GM04503 (cell line): Measurements from ENCODE around the gene PLA2G5.

Experiments
- DNase-seq: peaks from one replicate; pipeline ENCODE4 v3.0.0-alpha.2; 2012; ENCODE audit warnings: low read depth

The PLA2G5 gene

DNA sequence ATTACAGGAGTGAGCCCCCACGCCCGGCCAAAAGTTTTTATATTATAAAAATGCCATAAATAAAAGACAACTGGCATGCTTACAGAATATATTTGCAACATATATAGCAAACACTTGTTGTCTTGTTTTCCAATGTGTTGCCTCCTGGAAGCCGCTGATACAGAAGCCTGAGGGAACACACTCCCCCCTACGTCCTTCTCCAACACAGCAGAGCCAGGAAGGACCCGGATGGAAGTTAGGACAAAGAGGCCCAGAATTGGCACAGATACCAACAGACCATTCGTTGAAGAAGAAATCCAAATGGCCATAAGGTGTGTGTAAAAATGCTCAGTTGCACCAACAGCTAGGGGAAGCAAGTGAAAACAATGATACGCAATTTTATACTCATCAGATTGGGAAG lies 1.3 kb upstream of the PLA2G5 start:
- DNase-seq = no peak

DNA sequence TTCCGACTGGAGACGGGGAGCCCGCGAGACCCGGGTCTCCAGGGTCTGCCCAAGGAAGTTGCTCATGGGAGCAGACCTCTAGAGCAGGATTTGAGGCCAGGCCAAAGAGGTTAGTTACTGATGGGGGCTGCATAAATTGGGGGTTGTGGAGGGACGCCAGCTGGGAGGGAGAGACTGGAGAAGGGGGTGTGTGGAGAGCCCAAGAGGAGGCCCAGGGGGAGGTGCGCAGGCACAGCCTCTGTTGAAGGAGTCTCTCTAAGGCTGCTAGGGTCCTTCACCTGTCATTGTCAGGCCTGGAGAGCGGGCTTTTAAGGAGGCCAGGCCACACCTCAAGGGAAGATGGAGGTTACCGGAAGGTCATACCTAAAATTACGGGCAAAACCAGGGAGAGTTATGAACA lies 363 bp downstream of the PLA2G5 start:
- no peak for DNase-seq

DNA sequence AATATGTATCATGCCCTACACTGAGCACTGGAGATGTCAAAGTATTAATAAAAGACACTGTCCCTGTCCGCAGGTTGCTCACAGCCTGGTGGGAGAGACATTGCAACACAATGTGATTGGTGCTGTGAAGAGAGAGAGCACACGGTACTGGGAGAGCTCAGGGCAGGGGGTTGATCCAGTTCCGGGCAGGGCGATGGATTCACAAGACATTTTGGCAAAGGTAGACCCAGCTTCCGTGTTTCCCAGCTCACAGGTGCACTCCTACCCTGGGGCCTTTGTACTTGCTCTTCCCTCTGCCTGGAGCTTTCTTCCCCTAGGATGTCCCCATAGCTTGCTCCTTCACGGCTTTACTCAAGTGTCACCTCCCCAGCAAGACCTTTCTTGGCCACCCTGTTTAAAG lies 1.4 kb downstream of the PLA2G5 start:
- DNase-seq = no peak

DNA sequence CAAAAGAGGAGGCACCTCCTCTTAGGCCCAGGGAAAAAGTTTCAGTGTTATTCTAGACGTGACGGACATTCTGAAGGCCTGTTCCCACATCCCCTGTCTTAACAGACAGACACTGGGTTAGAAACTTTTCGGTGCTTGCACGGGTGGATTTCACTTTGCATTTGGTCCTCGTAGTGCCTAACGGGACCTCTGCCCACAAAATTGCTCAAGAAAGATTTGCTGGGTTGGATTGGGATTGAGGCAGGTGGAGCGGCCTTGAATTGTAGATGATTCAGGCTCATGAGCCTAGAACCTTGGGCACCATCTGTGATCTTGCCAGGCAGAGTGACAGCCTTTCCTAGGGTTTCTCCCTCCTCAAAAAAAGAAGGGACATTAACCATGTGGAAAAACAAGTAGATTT lies 2.8 kb downstream of the PLA2G5 start:
- no peak for DNase-seq

DNA sequence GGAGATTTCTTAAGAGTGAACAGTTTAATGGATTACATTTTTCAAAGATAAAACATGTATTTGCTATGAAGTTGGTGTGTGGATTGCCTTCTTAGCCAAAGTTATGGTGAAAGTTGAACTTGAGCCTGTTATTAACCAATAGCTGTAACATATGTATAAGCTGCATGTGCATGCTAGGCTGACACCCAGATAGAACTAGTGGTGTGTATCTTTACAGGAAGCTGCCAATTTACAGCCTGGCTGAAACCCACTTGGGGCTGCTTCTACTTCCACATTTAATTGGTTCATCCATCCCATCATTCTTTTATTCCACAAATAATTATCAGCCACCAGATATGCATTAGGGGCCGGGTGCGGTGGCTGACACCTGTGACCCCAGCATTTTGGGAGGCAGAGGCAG lies 3.3 kb downstream of the PLA2G5 start:
- DNase-seq = no peak

DNA sequence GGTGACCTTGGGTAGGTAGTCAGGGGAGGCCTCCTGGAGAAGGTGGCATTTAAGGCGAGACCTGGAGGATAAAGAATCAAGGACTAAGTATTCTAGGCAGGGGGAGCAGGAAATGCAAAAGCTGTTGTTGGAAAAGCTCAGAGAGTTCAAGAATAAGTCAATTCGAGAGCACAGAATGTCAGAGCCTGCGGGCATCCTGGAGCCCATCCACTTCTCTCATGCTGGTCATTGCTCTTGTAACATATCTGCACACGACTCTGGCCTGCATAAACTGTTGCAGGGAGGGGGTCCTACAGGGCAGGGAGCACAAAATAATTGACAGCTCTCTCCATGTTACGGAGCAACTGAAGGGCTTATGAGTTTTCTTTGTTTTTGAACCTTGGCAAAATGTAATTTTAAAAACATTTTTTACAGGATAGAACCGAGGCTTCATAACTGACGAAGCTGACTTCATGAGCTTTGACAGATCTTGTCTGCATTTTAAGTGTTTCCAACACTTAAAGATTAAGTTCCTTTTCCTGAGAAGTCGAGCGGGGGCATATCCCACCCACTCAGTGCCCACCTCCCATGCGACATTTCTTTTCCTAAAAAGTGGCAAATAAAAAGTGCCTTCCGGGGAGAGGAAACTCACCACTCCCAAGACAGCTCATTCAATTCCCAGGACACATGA lies 4.2 kb downstream of the PLA2G5 start:
- no peak for DNase-seq

DNA sequence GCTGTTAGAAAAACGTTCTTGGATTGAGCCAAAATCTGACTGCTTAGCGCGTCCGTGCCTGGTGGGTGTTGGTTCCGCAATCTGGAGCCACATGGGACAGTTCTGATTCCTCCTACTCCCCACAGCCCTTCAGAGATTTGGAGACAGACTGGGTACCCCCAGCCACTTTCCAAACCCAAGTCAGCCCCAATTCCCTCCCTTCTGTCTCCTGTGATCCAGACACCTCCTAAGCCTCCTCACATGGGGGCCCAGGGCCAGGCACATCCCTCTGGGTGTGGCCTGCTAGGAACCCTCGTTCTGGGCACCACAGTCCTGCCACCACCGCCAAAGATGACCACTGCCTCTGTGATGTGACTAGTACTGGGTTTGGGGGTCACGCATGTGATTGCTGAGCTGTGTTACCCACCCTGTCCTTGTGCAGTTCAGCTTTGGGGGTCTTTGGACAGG lies 4.8 kb downstream of the PLA2G5 start:
- no peak for DNase-seq

DNA sequence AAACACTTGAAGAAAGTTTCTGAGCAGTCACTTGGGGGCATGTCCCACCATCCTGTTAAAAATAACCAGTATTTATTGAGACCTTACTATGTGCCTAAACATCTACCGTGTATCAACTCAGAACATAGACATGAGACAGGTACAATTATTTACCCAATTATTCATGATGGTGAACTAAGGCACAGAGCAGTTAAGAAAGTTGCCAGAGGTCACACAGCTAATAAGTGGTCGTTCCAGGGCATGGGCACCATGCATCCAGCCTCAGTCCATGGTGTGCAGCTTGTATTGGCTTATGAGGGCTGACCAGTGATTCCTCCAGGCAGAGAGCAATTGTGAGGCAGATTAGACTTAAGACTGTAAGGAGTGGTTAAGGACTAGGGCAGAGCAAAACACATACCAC lies 5.4 kb downstream of the PLA2G5 start:
- no peak for DNase-seq

DNA sequence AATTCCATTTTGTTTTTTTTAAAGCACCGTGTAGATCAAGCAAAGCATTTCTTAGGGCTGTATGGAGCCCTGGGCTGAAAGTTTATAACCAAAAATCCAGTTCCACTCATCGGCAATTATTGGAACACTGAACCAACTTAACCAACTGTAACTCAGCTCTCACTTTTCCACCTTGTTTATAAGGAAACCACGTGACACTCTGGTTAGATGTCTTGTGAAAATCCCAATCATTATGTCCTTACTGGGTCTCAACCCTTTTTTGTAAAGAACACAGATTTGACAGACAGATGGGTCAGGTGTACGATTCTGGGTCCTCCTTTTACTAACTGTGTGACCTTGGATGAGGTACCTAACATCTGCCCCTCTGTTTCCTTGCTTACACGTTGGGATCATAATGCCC lies 6.2 kb downstream of the PLA2G5 start:
- no peak for DNase-seq

DNA sequence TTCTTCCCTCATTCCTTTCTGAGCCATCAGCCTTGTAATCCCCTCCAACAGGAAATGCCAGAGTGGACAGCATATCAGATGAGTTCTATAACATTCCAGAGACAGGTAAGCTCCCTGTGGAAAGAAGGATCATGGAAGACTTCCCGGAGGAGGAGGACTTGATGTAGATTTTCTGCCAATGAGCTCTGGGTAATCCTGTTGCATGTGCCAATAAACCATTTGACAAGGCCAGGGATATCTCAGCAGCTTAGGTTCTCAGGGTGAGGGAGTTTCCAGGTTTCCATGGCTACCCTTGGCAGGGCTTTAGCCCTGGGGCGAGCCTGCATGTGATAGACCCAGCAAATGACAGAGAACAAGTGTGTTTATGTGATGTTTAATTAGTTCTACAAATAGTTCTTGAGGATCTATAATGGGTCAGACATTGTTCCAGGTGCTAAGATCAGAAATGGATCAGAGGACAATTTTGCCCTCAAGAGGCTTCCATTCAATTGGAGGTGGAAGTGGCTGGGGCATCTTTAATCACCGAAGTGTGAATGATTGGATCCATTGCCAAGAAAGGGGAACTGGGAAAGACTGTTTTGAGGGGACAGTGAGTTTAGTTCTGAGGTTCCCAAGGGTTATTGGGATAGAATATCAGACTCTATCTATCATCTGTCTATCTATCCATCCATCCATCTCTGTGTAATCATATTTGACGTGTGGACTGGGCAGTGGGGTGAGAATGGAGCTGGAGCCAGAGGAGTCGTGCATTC lies 6.9 kb downstream of the PLA2G5 start:
- no peak for DNase-seq

DNA sequence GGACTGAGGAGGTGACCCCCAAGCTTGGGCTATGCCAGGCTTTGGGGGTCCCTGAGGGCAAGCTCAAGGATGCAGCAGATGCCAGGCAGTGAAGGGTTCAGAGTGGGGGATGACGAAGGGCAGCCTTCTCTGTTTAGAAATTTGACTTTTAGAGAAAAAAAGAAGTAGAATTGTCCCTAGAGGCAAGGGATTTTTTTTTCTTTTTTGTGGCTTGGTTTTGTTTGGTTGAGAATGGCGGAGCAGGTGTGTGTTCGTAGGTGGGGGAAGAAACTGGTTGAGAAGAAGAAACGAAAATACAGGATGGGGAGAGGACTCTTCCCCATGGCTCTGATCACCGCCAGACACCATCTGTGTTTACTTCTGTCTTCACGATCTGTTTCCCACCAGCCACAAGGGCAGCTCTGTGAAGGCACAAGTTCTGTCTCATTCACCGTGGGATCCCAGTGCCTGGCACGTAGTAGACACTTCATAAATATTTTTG lies 8.2 kb downstream of the PLA2G5 start:
- DNase-seq = no peak

DNA sequence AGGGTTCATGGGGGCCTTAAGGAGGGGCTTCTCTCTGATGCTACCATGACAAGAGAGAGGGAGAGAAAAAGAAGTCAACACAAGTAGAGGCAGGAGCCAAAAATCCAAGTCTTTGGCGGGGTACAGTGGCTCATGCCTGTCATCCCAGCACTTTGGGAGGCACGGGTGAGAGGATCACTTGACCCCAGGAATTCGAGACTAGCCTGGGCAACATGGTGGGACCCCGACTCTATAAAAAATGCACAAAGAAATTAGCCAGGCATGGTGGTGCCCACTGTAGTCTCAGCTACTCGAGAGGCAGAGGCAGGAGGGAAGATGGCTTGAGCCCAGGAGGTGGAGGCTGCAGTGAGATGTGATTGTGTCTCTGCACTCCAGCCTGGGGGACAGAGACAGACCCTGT lies 8.7 kb downstream of the PLA2G5 start:
- DNase-seq = no peak

DNA sequence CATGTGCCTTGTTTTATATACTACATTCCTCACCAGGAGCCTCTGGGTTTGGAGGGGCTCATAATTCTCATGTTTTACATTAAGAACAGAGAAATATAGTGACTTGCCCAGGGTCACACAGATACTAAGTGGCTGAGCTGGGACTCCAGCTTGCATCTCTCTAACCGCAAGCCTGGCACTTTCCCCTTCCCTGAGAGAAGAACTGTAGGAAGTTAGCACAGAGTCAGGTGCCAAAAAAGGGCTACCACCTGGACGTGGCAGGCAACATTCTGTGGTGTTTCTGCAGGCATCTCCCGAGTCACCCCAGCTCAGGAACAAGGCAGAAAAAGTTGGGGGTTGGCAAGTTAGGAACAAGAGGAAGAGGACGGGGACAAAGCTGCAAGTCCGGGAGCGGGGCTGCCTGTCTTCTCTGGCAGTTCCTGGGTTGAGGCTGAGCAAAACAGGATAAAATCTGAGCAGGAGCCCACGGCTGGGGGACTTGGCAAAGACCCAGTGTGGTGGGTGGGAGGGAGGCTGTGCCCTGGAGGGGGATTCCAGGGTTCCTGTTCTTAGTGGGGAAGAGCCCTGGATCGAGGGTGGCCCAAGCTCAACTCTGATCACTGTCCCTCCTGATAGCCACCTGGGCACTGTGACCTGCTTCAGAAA lies 9.8 kb downstream of the PLA2G5 start:
- no peak for DNase-seq

DNA sequence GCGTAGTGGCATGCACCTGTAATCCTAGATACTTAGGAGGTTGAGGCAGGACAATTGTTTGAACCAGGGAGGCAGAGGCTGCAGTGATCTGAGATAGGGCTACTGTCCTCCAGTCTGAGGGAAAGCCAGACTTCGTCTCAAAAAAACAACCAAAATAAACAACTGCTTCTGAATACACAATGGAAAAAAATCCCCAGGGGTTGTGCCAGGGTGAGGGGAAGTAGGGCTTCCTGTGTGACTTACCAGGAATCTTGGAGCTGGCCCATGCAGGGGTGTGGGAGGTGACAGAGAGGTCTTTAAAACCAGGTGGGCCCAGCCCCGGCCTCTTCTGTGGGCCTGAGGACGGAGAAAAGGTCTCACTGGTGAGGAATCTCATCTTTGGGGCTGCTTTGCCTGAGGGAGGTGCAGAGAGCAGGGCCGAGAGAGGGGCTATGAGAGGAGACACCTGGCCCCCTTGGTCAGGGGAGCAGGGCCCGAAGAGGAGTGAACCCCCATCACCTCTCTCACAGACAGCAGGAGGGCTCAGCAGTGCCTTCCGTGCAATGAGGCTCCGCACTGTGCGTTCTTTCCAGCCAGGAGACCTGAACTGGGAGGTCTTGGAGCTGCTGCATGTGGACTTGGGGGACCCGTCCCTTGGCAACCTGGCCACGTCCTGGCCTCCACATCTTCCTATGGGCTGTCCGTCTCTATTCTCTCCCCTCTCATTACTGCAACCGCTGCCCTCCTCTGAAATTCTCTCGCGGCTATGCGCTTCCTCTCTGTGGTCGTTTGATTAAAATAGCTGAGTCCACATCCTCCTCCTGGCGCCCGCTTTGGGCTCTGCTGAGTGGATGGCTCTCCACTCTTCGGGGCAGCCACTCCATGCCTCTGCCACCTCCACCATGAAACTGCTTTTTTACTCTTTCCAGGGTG lies 10.7 kb downstream of the PLA2G5 start:
- no peak for DNase-seq

DNA sequence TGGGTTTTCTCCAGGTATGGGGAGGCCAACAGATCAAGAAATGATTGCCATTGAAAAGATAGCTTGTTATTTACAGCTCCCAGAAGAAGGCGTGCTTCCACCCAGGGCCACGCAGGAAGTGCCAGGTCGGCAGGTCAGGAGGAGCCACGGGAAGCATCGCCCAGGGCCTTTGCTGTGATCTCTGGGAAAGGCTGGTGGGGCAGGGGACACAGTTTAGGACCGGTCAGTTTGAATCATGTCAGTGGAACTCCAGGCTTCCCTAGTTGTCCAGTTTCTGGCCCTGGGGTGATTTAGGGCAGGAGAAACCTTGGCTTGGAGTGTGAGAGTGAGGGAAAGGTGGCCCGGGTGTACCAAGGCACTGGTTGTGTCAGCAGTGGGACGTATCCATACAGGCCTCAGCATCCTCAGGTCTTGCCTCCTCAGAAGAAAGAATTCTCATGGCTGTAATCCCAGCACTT lies 11.4 kb downstream of the PLA2G5 start:
- DNase-seq = no peak

DNA sequence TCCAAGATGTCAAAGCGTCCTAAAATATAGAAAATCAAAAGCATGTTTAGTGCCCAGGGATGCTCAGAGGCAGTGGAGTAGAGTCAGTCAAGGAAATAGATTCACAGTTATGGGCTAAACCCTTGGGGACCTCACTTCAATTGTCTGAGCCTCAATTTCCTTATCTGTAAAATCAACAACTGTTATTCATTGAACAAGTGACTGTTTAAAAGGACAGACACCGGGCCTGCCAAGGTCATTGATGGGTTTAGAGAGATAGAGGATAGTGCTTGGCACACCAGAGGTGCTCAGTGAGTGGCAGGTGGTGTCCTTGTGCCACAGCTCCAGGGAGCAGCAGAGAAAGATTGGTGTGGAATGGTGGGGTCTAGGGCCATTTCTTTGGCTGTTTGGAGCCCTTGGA lies 12.8 kb downstream of the PLA2G5 start:
- no peak for DNase-seq

DNA sequence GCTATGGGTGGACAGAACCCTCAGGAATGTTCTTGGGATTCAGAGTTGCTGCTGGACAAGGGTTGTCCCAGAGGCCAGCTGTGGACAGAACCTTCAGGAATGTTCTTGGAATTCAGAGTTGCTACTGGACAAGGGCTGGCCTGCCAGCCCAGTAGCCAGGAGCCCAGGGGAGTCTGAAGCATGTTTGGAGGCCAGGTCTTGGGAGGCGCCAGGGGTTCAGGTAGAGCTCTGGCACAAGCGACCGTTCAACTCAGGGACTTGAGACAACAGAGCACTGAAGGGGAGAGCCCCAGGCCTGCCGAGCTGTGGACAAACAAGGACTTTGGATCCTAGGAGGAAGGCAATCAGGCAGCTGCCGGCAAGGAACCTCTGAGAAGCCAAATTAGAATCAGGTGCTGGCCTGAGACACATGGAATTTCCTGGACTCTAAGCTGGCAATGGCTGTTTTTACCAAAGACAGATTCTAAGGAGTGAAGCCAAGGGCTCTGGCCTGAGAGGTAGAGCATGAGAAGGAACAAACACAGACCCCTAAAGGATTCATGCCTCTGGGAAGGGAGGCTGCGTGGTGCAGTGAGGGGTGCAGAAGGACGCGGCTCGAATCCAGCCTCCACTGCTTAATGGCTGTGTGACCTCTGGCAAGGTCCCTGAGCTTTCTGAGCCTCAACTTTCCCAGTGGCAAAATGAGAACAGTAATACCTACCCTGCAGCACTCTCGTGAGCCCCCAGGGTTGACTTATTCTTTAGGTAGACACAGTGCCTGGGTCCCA lies 13.4 kb downstream of the PLA2G5 start:
- no peak for DNase-seq

DNA sequence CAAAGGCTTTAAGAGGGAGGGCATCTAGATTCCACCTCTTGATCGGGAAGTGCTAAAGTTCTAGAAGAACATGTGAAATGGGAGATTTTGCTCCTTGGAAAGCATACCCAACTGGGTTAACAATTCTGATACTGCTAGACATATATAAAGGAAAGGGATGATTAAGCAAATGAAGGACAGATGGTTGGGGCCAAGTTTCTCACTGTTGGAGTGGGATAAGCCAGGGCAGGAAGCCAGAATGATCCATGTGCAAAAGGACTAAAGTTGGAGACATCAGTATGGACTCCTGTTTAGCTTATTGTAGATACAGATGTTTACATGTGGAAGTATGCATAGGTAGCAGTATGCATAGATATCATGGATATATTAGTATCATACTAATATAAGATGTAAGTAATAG lies 16.8 kb downstream of the PLA2G5 start:
- no peak for DNase-seq

DNA sequence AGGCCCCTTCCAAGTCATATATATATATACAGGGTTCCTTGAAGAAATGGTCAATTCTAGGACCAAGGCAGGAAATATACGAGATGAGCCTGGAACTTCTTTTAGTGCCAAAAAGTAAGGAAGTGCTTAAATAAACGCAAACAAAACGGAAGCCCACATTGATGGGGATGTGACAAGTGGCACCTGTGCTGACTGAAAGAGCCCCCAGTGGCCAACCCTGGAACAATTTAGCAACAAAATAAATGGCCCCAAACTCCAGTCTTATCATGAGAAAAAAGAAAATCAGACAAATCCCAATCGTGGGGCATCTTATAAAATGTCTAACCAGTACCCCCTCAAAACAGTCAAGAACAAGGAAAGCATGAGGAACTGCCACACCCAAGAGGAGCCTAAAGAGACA lies 17.7 kb downstream of the PLA2G5 start:
- DNase-seq = no peak

DNA sequence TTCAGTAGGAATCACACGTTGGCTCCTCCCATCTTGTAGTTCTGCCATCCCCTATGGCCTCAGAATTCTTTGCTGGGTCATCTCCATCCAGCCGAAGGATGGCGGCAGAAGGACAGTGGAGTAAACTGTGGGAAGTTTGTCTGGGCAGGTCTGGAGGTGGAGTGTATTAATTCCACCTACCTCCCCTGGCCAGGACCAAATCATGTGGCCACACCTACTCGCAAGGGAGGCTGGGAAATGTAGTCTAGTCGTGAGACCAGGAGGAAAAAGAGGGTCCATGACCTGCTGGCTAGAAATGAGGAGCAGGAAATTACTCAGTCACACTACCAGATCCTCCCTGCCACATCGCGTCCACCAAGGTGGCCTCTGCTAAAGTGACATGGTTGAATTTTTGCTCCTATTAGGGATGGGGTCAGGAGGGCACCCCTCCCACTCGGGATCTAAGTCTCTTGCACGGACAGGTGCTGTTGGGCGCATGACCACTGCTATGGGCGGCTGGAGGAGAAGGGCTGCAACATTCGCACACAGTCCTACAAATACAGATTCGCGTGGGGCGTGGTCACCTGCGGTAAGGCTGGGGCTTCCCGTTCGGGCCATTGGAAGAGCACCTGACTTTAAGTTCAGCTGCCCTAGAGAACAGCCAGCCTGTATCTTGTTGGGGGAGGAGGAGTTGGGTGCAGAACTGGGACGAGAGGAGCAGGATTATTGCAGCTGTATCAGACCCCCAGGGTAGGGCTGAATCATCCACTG lies 19.5 kb downstream of the PLA2G5 start:
- no peak for DNase-seq

DNA sequence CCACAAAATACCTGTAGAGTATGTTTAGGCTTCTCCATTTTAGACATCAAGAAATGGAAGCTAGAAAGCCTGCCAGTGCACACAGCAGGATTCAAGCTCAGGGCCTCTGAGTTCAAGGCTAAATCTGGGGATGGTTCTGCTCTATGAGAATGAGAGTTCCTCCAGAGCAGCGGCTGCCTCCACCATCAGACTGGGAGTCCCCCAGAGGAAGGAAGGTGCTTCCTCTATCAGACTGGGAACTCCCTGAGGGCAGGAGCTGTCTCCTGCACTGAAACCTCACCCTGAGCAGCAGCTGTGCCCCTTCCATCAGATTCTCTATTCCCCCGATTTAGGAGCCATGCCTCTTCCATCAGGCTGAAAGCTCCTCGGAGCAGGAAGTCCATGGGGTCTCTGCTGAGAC lies 20.1 kb downstream of the PLA2G5 start:
- no peak for DNase-seq
